Breast epithelium (tissue), 4 donors: ENCODE measurements around the gene DAB2IP. TPM values are rescaled to one million over a fixed set of nuclear protein-coding genes. Genes with fewer than 3 reads are reported as not detected.

ENCODE experiments used
- DNase-seq, 2 donors: peaks; one replicate each; pipeline ENCODE4 v3.0.0-alpha.2; 2019; ENCODE audit warnings: low spot score in 2 of 2
- H3K27ac ChIP-seq, 2 donors: fragments of 200-600 bp; sonication (generic) in 1 of 2; one replicate each; pipeline ENCODE4 v1.5.1; 2016 to 2019; ENCODE audit warnings: mild to moderate bottlenecking in 1 of 2
- H3K27me3 ChIP-seq, 2 donors: fragments of 200-600 bp; sonication (generic) in 1 of 2; one replicate each; pipeline versions ENCODE4 v1.5.1 to v1.6.0; 2017 to 2019; ENCODE audit warnings: control low read depth in 1 of 2, mild to moderate bottlenecking in 1 of 2
- H3K36me3 ChIP-seq: fragments of 200-600 bp; one replicate; pipeline ENCODE4 v1.5.1; 2019
- H3K4me1 ChIP-seq, 2 donors: fragments of 200-600 bp; sonication (generic); one replicate each; pipeline ENCODE4 v1.5.1; 2016 to 2019; ENCODE audit warnings: control low read depth in 1 of 2
- H3K4me3 ChIP-seq, 3 donors: fragments of 200-600 bp; sonication (generic); 1 replicate in 2 of 3; 2 replicates in 1 of 3; pipeline ENCODE4 v1.5.1; 2016 to 2019; ENCODE audit warnings: mild to moderate bottlenecking in 3 of 3, moderate library complexity in 2 of 3
- H3K9me3 ChIP-seq, 2 donors: fragments of 200-600 bp; sonication (generic) in 1 of 2; one replicate each; pipeline ENCODE4 v1.5.1; 2016 to 2019; ENCODE audit warnings: control low read depth in 1 of 2
- CTCF ChIP-seq, 3 donors: fragments of 450-650 bp; IDR thresholded peaks; one replicate each; pipeline ENCODE4 v1.5.1; 2016 to 2017; ENCODE audit warnings: antibody characterized with exemption in 3 of 3, mild to moderate bottlenecking in 3 of 3, moderate library complexity in 3 of 3
- POLR2A ChIP-seq: fragments of 450-650 bp; IDR thresholded peaks from one replicate; pipeline ENCODE4 v1.6.1; 2016; ENCODE audit warnings: antibody characterized with exemption, mild to moderate bottlenecking, moderate library complexity
- POLR2AphosphoS5 ChIP-seq, 3 donors: sonication (generic); formaldehyde crosslinking; IDR thresholded peaks; one replicate each; pipeline ENCODE4 v1.6.1; 2017; ENCODE audit warnings: antibody characterized with exemption in 3 of 3
- intact Hi-C: fragments of 100-400 bp; cut with DNase I; formaldehyde crosslinking; loops from one replicate; pipeline ENCODE4 v1.15.1; 2023; ENCODE audit warnings: low total_unique reads
- total RNA-seq, 3 donors: library from RNA; depleted of rRNA; stranded (reverse); fragments of >200 nt; gene quantifications; one replicate each; pipeline ENCODE4 v1.1.0, GENCODE V29; 2016

Gene DAB2IP
- total RNA-seq, 3 donors from 2014 or later: 16.0 to 56.0 (median 55.8) TPM

- no peaks in the 10 kb centered on the region for H3K4me1 ChIP-seq
- H3K4me3 ChIP-seq: no peak overlapping the region
- no peaks in the 10 kb centered on the region for H3K27me3 ChIP-seq
- TF ChIP-seq POLR2A (no peak), POLR2AphosphoS5 (IDR thresholded peaks at IDR 0.05) (no peak), CTCF (IDR thresholded peaks at IDR 0.05) (no peak)
- intact Hi-C loops: no loop called here
- H3K9me3 ChIP-seq: no peaks in the 10 kb centered on the region
- H3K36me3 ChIP-seq: no peaks in the 10 kb centered on the region
- H3K27ac ChIP-seq: no peak overlapping the region
- DNase-seq: peak in 1 of 2 donors; percentile 22
Observed at GRCh38 chr9:121818841-121819427, 167.5 kb downstream of the DAB2IP start.

- peak in 1 of 2 donors; percentile 34 for DNase-seq
- intact Hi-C loops: no loop called here
- TF ChIP-seq CTCF (IDR thresholded peaks at IDR 0.05) (no peak), POLR2A (no peak), POLR2AphosphoS5 (IDR thresholded peaks at IDR 0.05) (no peak)
- no peaks in the 10 kb centered on the region for H3K27me3 ChIP-seq
- no peak overlapping the region for H3K27ac ChIP-seq
- H3K36me3 ChIP-seq: no peaks in the 10 kb centered on the region
- H3K4me1 ChIP-seq: no peaks in the 10 kb centered on the region
- no peaks in the 10 kb centered on the region for H3K9me3 ChIP-seq
- H3K4me3 ChIP-seq: peak overlapping the region in 1 of 3 donors; percentile 25
Observed at GRCh38 chr9:121819428-121820231, 168.2 kb downstream of the DAB2IP start.

- no peak overlapping the region for H3K27ac ChIP-seq
- H3K4me3 ChIP-seq: no peak overlapping the region
- DNase-seq: peak in 1 of 2 donors; percentile 20
- intact Hi-C loops: no loop called here
- no peaks in the 10 kb centered on the region for H3K4me1 ChIP-seq
- no peaks in the 10 kb centered on the region for H3K27me3 ChIP-seq
- no peaks in the 10 kb centered on the region for H3K36me3 ChIP-seq
- H3K9me3 ChIP-seq: no peaks in the 10 kb centered on the region
- TF ChIP-seq POLR2A (no peak), POLR2AphosphoS5 (IDR thresholded peaks at IDR 0.05) (no peak), CTCF (IDR thresholded peaks at IDR 0.05) (no peak)
Observed at GRCh38 chr9:121820286-121821005, 169.0 kb downstream of the DAB2IP start.

- intact Hi-C loops: no loop called here
- TF ChIP-seq POLR2AphosphoS5 (IDR thresholded peaks at IDR 0.05) (no peak), CTCF (IDR thresholded peaks at IDR 0.05) (no peak), POLR2A (no peak)
- Histone ChIP-seq H3K4me3 (no peak overlapping the region), H3K36me3 (no peaks in the 10 kb centered on the region), H3K9me3 (no peaks in the 10 kb centered on the region), H3K27me3 (no peaks in the 10 kb centered on the region), H3K4me1 (no peaks in the 10 kb centered on the region), H3K27ac (no peak overlapping the region)
- peak in 1 of 2 donors; percentile 19 for DNase-seq
Observed at GRCh38 chr9:121821326-121821725, 169.9 kb downstream of the DAB2IP start.
